SK-N-SH treated with all-trans-retinoic acid at 6 μM for 48 hours (cell line): Measurements from ENCODE around the gene DAB1.

Source experiments
- ATAC-seq: fragments of 200-7000 bp; cut with Tn5 transposase; 3 replicates; pipeline ENCODE4 v1.9.1; 2020; ENCODE audit warnings: mild to moderate bottlenecking, moderate library complexity
- ARNTL ChIP-seq: fragments of 450-650 bp; formaldehyde crosslinking; IDR thresholded peaks from 2 replicates; pipeline ENCODE4 v1.5.0; 2020; ENCODE audit warnings: low read depth, mild to moderate bottlenecking, moderate library complexity, borderline replicate concordance
- BACH2 ChIP-seq: fragments of 250-450 bp; sonication (Bioruptor Pico); IDR thresholded peaks from 2 replicates; pipeline ENCODE4 v1.9.0; 2021; ENCODE audit warnings: mild to moderate bottlenecking, borderline replicate concordance
- CREB5 ChIP-seq: fragments of 250-450 bp; sonication (Bioruptor Pico); IDR thresholded peaks from 2 replicates; pipeline ENCODE4 v1.5.1; 2020; ENCODE audit warnings: low read depth, mild to moderate bottlenecking, moderate library complexity
- CSDC2 ChIP-seq: fragments of 250-450 bp; sonication (Bioruptor Pico); IDR thresholded peaks from 2 replicates; pipeline ENCODE4 v1.5.0; 2020; ENCODE audit warnings: mild to moderate bottlenecking, moderate library complexity
- CSRNP3 ChIP-seq: fragments of 250-450 bp; sonication (Bioruptor Pico); IDR thresholded peaks from 2 replicates; pipeline ENCODE4 v1.5.1; 2021; ENCODE audit warnings: mild to moderate bottlenecking, moderate library complexity
- ESRRG ChIP-seq: fragments of 250-450 bp; sonication (Bioruptor Pico); IDR thresholded peaks from 2 replicates; pipeline ENCODE4 v1.6.1; 2021; ENCODE audit warnings: mild to moderate bottlenecking
- GLIS3 ChIP-seq: fragments of 250-450 bp; sonication (Bioruptor Pico); IDR thresholded peaks from 2 replicates; pipeline ENCODE4 v1.5.0; 2020; ENCODE audit warnings: mild to moderate bottlenecking, moderate library complexity
- ISL1 ChIP-seq: fragments of 250-450 bp; sonication (Bioruptor Pico); IDR thresholded peaks from 2 replicates; pipeline ENCODE4 v2.1.2; 2022; ENCODE audit warnings: mild to moderate bottlenecking, moderate library complexity
- OSR1 ChIP-seq: fragments of 250-450 bp; sonication (Bioruptor Pico); IDR thresholded peaks from 2 replicates; pipeline ENCODE4 v1.8.0; 2022; ENCODE audit warnings: moderate library complexity, mild to moderate bottlenecking, inconsistent platforms
- PATZ1 ChIP-seq: fragments of 250-450 bp; sonication (Bioruptor Pico); IDR thresholded peaks from 2 replicates; pipeline ENCODE4 v1.8.0; 2020; ENCODE audit warnings: mild to moderate bottlenecking, moderate library complexity, borderline replicate concordance
- POU6F1 ChIP-seq: fragments of 250-450 bp; sonication (Bioruptor Pico); IDR thresholded peaks from 2 replicates; pipeline ENCODE4 v1.8.0; 2021; ENCODE audit warnings: low read depth, mild to moderate bottlenecking, moderate library complexity, borderline replicate concordance
- PPARA ChIP-seq: fragments of 250-450 bp; sonication (Bioruptor Pico); IDR thresholded peaks from 2 replicates; pipeline ENCODE4 v1.5.0; 2020; ENCODE audit warnings: mild to moderate bottlenecking, borderline replicate concordance
- RARB ChIP-seq: fragments of 250-450 bp; sonication (Bioruptor Pico); IDR thresholded peaks from 2 replicates; pipeline ENCODE4 v1.8.0; 2021; ENCODE audit warnings: mild to moderate bottlenecking, moderate library complexity
- SNAI2 ChIP-seq: fragments of 250-450 bp; sonication (Bioruptor Pico); IDR thresholded peaks from 2 replicates; pipeline ENCODE4 v1.5.0; 2020; ENCODE audit warnings: mild to moderate bottlenecking, moderate library complexity
- TOX ChIP-seq: fragments of 250-450 bp; sonication (Bioruptor Pico); IDR thresholded peaks from 2 replicates; pipeline ENCODE4 v1.8.0; 2021; ENCODE audit warnings: mild to moderate bottlenecking, moderate library complexity, borderline replicate concordance
- TSHZ2 ChIP-seq: fragments of 250-450 bp; sonication (Bioruptor Pico); IDR thresholded peaks from 2 replicates; pipeline ENCODE4 v1.5.0; 2020; ENCODE audit warnings: mild to moderate bottlenecking, moderate library complexity
- ZC3H10 ChIP-seq: fragments of 250-450 bp; sonication (Bioruptor Pico); IDR thresholded peaks from 2 replicates; pipeline ENCODE4 v1.5.1; 2021; ENCODE audit warnings: mild to moderate bottlenecking, moderate library complexity
- ZFP3 ChIP-seq: fragments of 250-450 bp; sonication (Bioruptor Pico); IDR thresholded peaks from 2 replicates; pipeline ENCODE4 v1.5.0; 2020; ENCODE audit warnings: mild to moderate bottlenecking, moderate library complexity
- ZNF565 ChIP-seq: fragments of 450-650 bp; formaldehyde crosslinking; conservative IDR thresholded peaks from 2 replicates; pipeline ENCODE4 v1.5.0; 2020; ENCODE audit warnings: low read depth, mild to moderate bottlenecking, moderate library complexity
- ZNF70 ChIP-seq: fragments of 450-650 bp; formaldehyde crosslinking; IDR thresholded peaks from 2 replicates; pipeline ENCODE4 v1.5.0; 2020; ENCODE audit warnings: mild to moderate bottlenecking, moderate library complexity
- ZNF8 ChIP-seq: fragments of 450-650 bp; formaldehyde crosslinking; IDR thresholded peaks from 2 replicates; pipeline ENCODE4 v1.5.0; 2020; ENCODE audit warnings: mild to moderate bottlenecking, moderate library complexity

DAB1 gene

GRCh38 chr1:57088653-57089052 lies 335.2 kb downstream of the DAB1 start (continued):
- TF ChIP-seq TSHZ2 (CRISPR knock-in tag) (no peak), OSR1 (CRISPR knock-in tag) (no peak), ISL1 (CRISPR knock-in tag) (no peak), CSDC2 (CRISPR knock-in tag) (no peak)

GRCh38 chr1:57087660-57088059 lies 336.2 kb downstream of the DAB1 start:
- ATAC-seq: peak; percentile 34; the same call in 1 of the 3 replicates

GRCh38 chr1:57086154-57086553 lies 337.7 kb downstream of the DAB1 start:
- TF ChIP-seq OSR1 (CRISPR knock-in tag) (no peak), TOX (no peak), ZC3H10 (no peak), SNAI2 (no peak), ARNTL (no peak), ZFP3 (CRISPR knock-in tag) (no peak), CREB5 (CRISPR knock-in tag) (no peak), TSHZ2 (CRISPR knock-in tag) (no peak), ESRRG (CRISPR knock-in tag) (no peak), POU6F1 (no peak), RARB (CRISPR knock-in tag) (no peak)
- ATAC-seq: no peak

GRCh38 chr1:57084701-57085100 lies 339.2 kb downstream of the DAB1 start:
- ATAC-seq: no peak
- no peak for TF ChIP-seq ZNF70 (CRISPR knock-in tag)
- no peak for TF ChIP-seq PATZ1
- no peak for TF ChIP-seq POU6F1
- no peak for TF ChIP-seq RARB (CRISPR knock-in tag)
- TF ChIP-seq CSRNP3: no peak
- no peak for TF ChIP-seq SNAI2
- no peak for TF ChIP-seq CREB5 (CRISPR knock-in tag)
- no peak for TF ChIP-seq BACH2
- no peak for TF ChIP-seq OSR1 (CRISPR knock-in tag)
- TF ChIP-seq ZNF565 (CRISPR knock-in tag): no peak
- no peak for TF ChIP-seq ESRRG (CRISPR knock-in tag)
- no peak for TF ChIP-seq ISL1 (CRISPR knock-in tag)
- no peak for TF ChIP-seq ZNF8 (CRISPR knock-in tag)
- TF ChIP-seq GLIS3 (CRISPR knock-in tag): no peak
- no peak for TF ChIP-seq PPARA
